ENCODE measurements around the gene METTL2B.
"Not testable (repeated sequence)": the region's sequence is repeated elsewhere in the genome, so short reads cannot be mapped to it uniquely, and the experiment has no call there.

The METTL2B gene

GRCh38 chr7:128529191-128529590, 52.6 kb downstream of the METTL2B start:
- not testable (repeated sequence) for DNase-seq

- DNase-seq = peak; percentile 56
Observed at GRCh38 chr7:128530121-128530854, 53.7 kb downstream of the METTL2B start.

GRCh38 chr7:128530855-128531104, 54.2 kb downstream of the METTL2B start:
- no peak for DNase-seq

GRCh38 chr7:128531105-128531954, 54.8 kb downstream of the METTL2B start:
- peak; percentile 88 for DNase-seq

GRCh38 chr7:128531955-128532478, 55.5 kb downstream of the METTL2B start:
- peak; percentile 36 for DNase-seq

- DNase-seq = not testable (repeated sequence)
Observed at GRCh38 chr7:128532956-128533355, 56.4 kb downstream of the METTL2B start.

GRCh38 chr7:128537410-128537809, 60.9 kb downstream of the METTL2B start:
- not testable (repeated sequence) for DNase-seq

GRCh38 chr7:128542530-128542929, 66.0 kb downstream of the METTL2B start:
- DNase-seq = not testable (repeated sequence)

GRCh38 chr7:128543300-128543699, 66.8 kb downstream of the METTL2B start:
- DNase-seq = not testable (repeated sequence)

GRCh38 chr7:128546319-128546851, 69.8 kb downstream of the METTL2B start:
- not testable (repeated sequence) for DNase-seq

- no peak for DNase-seq
Observed at GRCh38 chr7:128550920-128551319, 74.4 kb downstream of the METTL2B start.

GRCh38 chr7:128554394-128554793, 77.8 kb downstream of the METTL2B start:
- DNase-seq = not testable (repeated sequence)

Measured in CD4-positive, alpha-beta T cell treated with Interleukin-17A for 4 hours (primary cell).